WERI-Rb-1 (cell line): ENCODE measurements around the gene PEMT.

Source experiments
- DNase-seq: peaks from one replicate; pipeline ENCODE4 v3.0.0-alpha.2; 2020
- H3K27ac ChIP-seq: fragments of 250-450 bp; sonication (Bioruptor Pico); 2 replicates; pipeline ENCODE4 v1.5.1; 2020; ENCODE audit warnings: mild to moderate bottlenecking, moderate library complexity
- H3K27me3 ChIP-seq: fragments of 250-450 bp; sonication (Bioruptor Pico); 2 replicates; pipeline ENCODE4 v1.5.1; 2021; ENCODE audit warnings: mild to moderate bottlenecking, low read depth, moderate library complexity; ENCODE audit not compliant: insufficient read depth, severe bottlenecking
- H3K36me3 ChIP-seq: fragments of 250-450 bp; sonication (Bioruptor Pico); 2 replicates; pipeline ENCODE4 v1.5.1; 2020; ENCODE audit warnings: mild to moderate bottlenecking, moderate library complexity
- H3K4me3 ChIP-seq: 2 replicates; pipeline ENCODE4 v1.5.1; 2011; ENCODE audit warnings: low read depth, mild to moderate bottlenecking, control low read depth, low read length
- H3K9me3 ChIP-seq: fragments of 250-450 bp; sonication (Bioruptor Pico); 2 replicates; pipeline ENCODE4 v1.5.1; 2021; ENCODE audit warnings: mild to moderate bottlenecking, moderate library complexity; ENCODE audit not compliant: severe bottlenecking
- TF ChIP-seq, protein P1 (sequence below): IDR thresholded peaks from 2 replicates; pipeline ENCODE4 v1.5.1; 2011; ENCODE audit warnings: low read depth, mild to moderate bottlenecking, control low read depth, inconsistent platforms, low read length

Gene PEMT

DNA sequence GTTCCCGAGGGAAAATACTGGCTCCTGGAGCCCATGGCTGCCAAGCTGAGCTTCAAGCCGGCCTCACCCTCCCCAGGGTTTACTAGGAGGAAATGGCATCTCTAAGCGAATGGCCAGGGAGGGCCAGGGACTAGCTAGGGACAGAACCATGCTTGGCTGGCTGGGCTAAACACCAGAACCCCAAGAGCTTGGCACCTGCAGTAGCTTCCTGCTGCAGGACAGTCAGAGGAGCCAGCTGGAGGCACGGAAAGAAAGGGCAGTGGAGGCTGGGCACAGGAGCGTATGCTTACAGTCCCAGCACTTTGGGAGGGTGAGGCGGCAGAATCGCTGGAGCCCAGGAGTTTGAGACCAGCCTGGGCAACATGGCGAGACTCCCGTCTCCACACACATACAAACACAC lies 33.7 kb downstream of the PEMT start:
- H3K27ac ChIP-seq: no peak overlapping the region
- DNase-seq: no peak
- H3K36me3 ChIP-seq: no peaks in the 10 kb centered on the region
- no peak overlapping the region for H3K4me3 ChIP-seq
- H3K9me3 ChIP-seq: no peaks in the 10 kb centered on the region
- TF ChIP-seq, protein P1, sequence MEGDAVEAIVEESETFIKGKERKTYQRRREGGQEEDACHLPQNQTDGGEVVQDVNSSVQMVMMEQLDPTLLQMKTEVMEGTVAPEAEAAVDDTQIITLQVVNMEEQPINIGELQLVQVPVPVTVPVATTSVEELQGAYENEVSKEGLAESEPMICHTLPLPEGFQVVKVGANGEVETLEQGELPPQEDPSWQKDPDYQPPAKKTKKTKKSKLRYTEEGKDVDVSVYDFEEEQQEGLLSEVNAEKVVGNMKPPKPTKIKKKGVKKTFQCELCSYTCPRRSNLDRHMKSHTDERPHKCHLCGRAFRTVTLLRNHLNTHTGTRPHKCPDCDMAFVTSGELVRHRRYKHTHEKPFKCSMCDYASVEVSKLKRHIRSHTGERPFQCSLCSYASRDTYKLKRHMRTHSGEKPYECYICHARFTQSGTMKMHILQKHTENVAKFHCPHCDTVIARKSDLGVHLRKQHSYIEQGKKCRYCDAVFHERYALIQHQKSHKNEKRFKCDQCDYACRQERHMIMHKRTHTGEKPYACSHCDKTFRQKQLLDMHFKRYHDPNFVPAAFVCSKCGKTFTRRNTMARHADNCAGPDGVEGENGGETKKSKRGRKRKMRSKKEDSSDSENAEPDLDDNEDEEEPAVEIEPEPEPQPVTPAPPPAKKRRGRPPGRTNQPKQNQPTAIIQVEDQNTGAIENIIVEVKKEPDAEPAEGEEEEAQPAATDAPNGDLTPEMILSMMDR: no peak
- H3K27me3 ChIP-seq: no peaks in the 10 kb centered on the region

DNA sequence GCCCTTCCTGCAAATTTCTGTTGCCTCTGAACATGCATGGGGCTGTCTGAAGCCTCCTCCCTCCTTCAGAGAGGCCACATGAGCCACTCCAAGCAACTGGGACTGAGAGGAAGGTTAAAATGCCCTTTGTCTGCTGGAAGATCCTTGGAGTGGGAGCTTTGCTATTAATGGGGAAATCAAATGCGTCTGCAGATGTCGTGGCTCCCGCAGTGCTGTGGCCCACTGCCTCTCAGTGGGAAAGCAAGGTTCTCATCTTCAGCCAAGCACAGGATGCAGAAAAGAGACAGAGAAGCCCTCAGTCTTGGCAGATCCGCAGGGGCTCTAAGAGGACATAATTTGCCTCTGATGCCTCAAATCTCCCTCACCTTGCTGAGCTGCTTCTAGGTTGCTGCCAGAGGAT lies 34.8 kb downstream of the PEMT start:
- H3K4me3 ChIP-seq: no peak overlapping the region
- no peaks in the 10 kb centered on the region for H3K36me3 ChIP-seq
- H3K27ac ChIP-seq: no peak overlapping the region

DNA sequence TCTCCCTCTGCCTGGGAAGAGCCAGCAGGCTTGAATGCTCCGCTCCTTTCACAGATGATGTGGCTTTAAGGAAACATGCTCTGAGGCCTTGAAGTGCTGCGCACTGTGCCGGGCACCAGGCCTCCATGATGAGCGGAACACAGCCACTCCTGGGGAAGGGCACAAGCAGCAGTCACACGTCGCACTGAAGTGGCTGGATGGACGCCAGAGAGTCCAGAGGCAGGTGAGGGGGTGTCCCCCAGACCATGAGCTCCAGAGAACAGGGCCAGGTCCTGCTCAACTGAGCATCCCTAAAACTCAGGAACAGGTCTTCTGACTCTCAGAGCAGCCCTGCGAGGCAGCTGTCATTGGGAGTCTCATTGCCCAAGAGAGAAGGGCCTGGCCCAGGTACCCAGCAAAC lies 35.6 kb downstream of the PEMT start:
- Histone ChIP-seq H3K4me3 (no peak overlapping the region), H3K27ac (no peak overlapping the region), H3K36me3 (no peaks in the 10 kb centered on the region), H3K9me3 (no peaks in the 10 kb centered on the region), H3K27me3 (no peaks in the 10 kb centered on the region)
- TF ChIP-seq, protein P1: no peak
- DNase-seq: no peak

More for the DNA sequence above, 34.8 kb downstream of the PEMT start:
- DNase-seq: no peak
- Histone ChIP-seq H3K27me3 (no peaks in the 10 kb centered on the region), H3K9me3 (no peaks in the 10 kb centered on the region)
- TF ChIP-seq, protein P1: no peak

DNA sequence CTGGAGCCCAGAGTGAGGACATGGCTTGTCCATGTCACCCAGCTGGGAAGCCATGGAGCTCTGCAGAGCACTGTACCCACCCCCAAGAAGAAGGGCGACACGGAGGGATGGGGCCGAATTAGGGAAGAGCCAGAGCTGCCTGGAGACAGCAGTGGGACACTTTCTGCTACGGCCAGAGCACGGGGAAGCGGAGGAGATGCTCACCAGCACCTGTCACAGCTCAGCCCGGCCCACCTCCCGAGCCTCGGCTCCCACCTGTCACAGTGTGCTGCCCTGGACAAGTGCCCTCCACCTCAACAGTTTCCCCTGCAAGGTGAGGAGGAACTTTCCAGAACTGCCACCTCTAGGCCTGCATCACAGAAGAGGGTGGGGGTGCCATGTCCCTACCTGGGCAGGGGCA lies 36.4 kb downstream of the PEMT start:
- Histone ChIP-seq H3K27me3 (no peaks in the 10 kb centered on the region), H3K4me3 (no peak overlapping the region), H3K9me3 (no peaks in the 10 kb centered on the region), H3K27ac (no peak overlapping the region), H3K36me3 (no peaks in the 10 kb centered on the region)
- no peak for DNase-seq
- TF ChIP-seq, protein P1: no peak

DNA sequence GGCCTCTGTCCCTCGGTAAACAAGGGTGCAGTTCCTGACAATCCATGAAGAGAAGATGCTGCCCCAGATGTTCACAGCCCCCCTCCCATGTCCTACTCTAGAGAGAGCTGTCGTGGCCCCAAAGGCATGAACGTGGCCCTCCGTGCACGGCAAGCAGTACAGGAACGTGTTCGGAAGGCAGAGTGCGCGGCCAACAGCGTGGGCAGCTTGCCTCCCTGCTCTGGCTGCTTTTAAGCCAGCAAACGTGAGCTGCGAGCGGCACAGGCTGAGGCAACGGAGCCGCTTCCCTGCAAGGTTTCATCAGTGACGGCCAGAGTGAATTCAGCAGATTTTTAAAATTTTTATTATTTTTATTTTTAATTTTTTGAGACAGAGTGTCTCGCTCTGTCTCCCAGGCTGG lies 37.2 kb downstream of the PEMT start:
- H3K4me3 ChIP-seq: no peak overlapping the region
- H3K9me3 ChIP-seq: no peaks in the 10 kb centered on the region
- no peak overlapping the region for H3K27ac ChIP-seq
- no peaks in the 10 kb centered on the region for H3K27me3 ChIP-seq
- TF ChIP-seq, protein P1: no peak
- DNase-seq: no peak
- no peaks in the 10 kb centered on the region for H3K36me3 ChIP-seq
